HepG2 (cell line): ENCODE results near the gene C2. TPM values are rescaled to one million over a fixed set of nuclear protein-coding genes. Genes with fewer than 3 reads are reported as not detected.

Source experiments
- ARHGAP35 ChIP-seq: sonication (generic); formaldehyde crosslinking; IDR thresholded peaks from 2 replicates; pipeline ENCODE4 v1.9.0; 2022; ENCODE audit warnings: mild to moderate bottlenecking, inconsistent platforms, moderate library complexity, missing genetic modification reagents, borderline replicate concordance
- HCFC1 ChIP-seq: fragments of 150-350 bp; IDR thresholded peaks from 2 replicates; pipeline ENCODE4 v1.6.1; 2014; ENCODE audit warnings: low read depth, low read length
- KLF15 ChIP-seq: sonication (generic); formaldehyde crosslinking; IDR thresholded peaks from 2 replicates; pipeline ENCODE4 v1.8.1; 2023; ENCODE audit warnings: borderline replicate concordance, mild to moderate bottlenecking, inconsistent platforms, missing genetic modification reagents, mixed read lengths
- THAP11 ChIP-seq: IDR thresholded peaks from 2 replicates; pipeline ENCODE4 v1.6.1; 2016; ENCODE audit warnings: missing biosample characterization, missing genetic modification reagents
- THYN1 ChIP-seq: sonication (generic); formaldehyde crosslinking; IDR thresholded peaks from 2 replicates; pipeline ENCODE4 v1.8.1; 2023; ENCODE audit warnings: low read depth, mild to moderate bottlenecking, moderate library complexity, missing genetic modification reagents, borderline replicate concordance
- TMF1 ChIP-seq: sonication (generic); formaldehyde crosslinking; IDR thresholded peaks from 2 replicates; pipeline ENCODE4 v1.8.1; 2022; ENCODE audit warnings: low read depth, missing genetic modification reagents
- ZNF501 ChIP-seq: sonication (generic); formaldehyde crosslinking; IDR thresholded peaks from 2 replicates; pipeline ENCODE4 v1.5.1; 2020; ENCODE audit warnings: mild to moderate bottlenecking, moderate library complexity, missing genetic modification reagents
- ZNF552 ChIP-seq: sonication (generic); formaldehyde crosslinking; IDR thresholded peaks from 2 replicates; pipeline ENCODE4 v1.9.0; 2022; ENCODE audit warnings: missing genetic modification reagents, mild to moderate bottlenecking, borderline replicate concordance
- ZNF557 ChIP-seq: sonication (generic); formaldehyde crosslinking; IDR thresholded peaks from 2 replicates; pipeline ENCODE4 v1.4.0; 2020; ENCODE audit warnings: missing genetic modification reagents
- polyA plus RNA-seq, 8 experiments: library from polyadenylated mRNA; depleted of rRNA in 3 of 8; stranded (reverse) in 7 of 8; unstranded in 1 of 8; fragments of >200 nt; fragmentation: Illumina TruSeq in 4 of 8; extraction: Trizol in 4 of 8; gene quantifications; 2 replicates each; pipeline versions ENCODE4 v1.2.1 to v1.2.3, GENCODE V29; 2011 to 2016; ENCODE audit warnings: low read depth in 4 of 8, missing spikeins in 1 of 8, mixed read lengths in 1 of 8; ENCODE audit not compliant: insufficient read depth in 1 of 8
- total RNA-seq, 5 experiments: library from RNA; depleted of rRNA; stranded (reverse); fragments of >200 nt; fragmentation: Illumina TruSeq; extraction: Trizol; gene quantifications; 2 replicates each; pipeline ENCODE4 v1.2.3, GENCODE V29; 2016; ENCODE audit warnings: low read depth in 1 of 5
- TF ChIP-seq, protein P1 (sequence below), 2 experiments: fragments of 450-650 bp in 1 of 2; sonication (generic) in 1 of 2; formaldehyde crosslinking in 1 of 2; IDR thresholded peaks; 2 replicates each; pipeline versions ENCODE4 v1.6.1 to v1.8.0; 2016 to 2022; ENCODE audit warnings: antibody characterized with exemption in 1 of 2, mild to moderate bottlenecking in 1 of 2, missing genetic modification reagents in 1 of 2
- TF ChIP-seq, protein P2 (sequence below): sonication (generic); formaldehyde crosslinking; IDR thresholded peaks from 2 replicates; pipeline ENCODE4 v1.8.0; 2022; ENCODE audit warnings: low read depth, missing genetic modification reagents
- TF ChIP-seq, protein P3 (sequence below): sonication (generic); formaldehyde crosslinking; IDR thresholded peaks from 2 replicates; pipeline ENCODE4 v1.9.0; 2022; ENCODE audit warnings: missing genetic modification reagents, mild to moderate bottlenecking, borderline replicate concordance
- TF ChIP-seq, protein P4 (sequence below): sonication (generic); formaldehyde crosslinking; IDR thresholded peaks from 2 replicates; pipeline ENCODE4 v1.5.1; 2020; ENCODE audit warnings: missing genetic modification reagents, mild to moderate bottlenecking, borderline replicate concordance

The C2 gene
- total and polyA plus RNA-seq, 2 of the 13 experiments (the other 11 are each of a cell fraction or from before 2014, with no cell fraction given): 165 to 307 TPM

DNA sequence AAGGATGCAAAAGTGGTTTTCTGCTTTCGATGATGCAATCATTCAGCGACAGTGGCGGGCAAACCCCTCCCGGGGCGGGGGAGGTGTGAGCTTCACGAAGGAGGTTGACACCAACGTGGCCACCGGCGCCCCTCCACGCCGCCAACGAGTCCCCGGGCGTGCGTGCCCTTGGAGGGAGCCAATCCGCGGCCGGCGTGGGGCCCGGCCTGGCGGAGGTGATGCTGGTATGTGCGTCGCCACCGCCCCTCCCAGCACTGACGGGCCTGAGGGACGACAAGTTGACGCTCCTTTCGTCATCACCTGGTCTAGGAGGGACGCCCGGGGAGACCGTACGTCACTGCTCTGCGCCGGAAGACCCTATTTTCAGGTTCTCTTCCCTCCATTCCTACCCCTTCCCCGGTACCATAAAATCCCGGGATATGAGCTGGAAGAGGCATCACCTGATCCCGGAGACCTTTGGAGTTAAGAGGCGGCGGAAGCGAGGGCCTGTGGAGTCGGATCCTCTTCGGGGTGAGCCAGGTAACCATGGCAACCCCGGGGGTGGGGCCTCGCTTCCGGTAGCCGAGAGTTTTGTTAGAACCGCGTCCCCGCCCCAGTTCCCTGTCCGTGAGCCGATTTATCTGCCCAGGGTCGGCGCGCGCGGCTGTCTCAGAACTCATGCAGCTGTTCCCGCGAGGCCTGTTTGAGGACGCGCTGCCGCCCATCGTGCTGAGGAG is 44.6 kb downstream of the C2 start, which contains the start of gene DXO (continued):
- TF ChIP-seq, protein P1, sequence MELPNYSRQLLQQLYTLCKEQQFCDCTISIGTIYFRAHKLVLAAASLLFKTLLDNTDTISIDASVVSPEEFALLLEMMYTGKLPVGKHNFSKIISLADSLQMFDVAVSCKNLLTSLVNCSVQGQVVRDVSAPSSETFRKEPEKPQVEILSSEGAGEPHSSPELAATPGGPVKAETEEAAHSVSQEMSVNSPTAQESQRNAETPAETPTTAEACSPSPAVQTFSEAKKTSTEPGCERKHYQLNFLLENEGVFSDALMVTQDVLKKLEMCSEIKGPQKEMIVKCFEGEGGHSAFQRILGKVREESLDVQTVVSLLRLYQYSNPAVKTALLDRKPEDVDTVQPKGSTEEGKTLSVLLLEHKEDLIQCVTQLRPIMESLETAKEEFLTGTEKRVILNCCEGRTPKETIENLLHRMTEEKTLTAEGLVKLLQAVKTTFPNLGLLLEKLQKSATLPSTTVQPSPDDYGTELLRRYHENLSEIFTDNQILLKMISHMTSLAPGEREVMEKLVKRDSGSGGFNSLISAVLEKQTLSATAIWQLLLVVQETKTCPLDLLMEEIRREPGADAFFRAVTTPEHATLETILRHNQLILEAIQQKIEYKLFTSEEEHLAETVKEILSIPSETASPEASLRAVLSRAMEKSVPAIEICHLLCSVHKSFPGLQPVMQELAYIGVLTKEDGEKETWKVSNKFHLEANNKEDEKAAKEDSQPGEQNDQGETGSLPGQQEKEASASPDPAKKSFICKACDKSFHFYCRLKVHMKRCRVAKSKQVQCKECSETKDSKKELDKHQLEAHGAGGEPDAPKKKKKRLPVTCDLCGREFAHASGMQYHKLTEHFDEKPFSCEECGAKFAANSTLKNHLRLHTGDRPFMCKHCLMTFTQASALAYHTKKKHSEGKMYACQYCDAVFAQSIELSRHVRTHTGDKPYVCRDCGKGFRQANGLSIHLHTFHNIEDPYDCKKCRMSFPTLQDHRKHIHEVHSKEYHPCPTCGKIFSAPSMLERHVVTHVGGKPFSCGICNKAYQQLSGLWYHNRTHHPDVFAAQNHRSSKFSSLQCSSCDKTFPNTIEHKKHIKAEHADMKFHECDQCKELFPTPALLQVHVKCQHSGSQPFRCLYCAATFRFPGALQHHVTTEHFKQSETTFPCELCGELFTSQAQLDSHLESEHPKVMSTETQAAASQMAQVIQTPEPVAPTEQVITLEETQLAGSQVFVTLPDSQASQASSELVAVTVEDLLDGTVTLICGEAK (IDR thresholded peaks at IDR 0.05): peak; percentile 83
- TF ChIP-seq, protein P1 (CRISPR knock-in tag; IDR thresholded peaks at IDR 0.05): peak; percentile 75
- 0 out of 2 replicates have a peak, but pooled peaks have one; percentile 65 for TF ChIP-seq ZNF557
- TF ChIP-seq, protein P2, sequence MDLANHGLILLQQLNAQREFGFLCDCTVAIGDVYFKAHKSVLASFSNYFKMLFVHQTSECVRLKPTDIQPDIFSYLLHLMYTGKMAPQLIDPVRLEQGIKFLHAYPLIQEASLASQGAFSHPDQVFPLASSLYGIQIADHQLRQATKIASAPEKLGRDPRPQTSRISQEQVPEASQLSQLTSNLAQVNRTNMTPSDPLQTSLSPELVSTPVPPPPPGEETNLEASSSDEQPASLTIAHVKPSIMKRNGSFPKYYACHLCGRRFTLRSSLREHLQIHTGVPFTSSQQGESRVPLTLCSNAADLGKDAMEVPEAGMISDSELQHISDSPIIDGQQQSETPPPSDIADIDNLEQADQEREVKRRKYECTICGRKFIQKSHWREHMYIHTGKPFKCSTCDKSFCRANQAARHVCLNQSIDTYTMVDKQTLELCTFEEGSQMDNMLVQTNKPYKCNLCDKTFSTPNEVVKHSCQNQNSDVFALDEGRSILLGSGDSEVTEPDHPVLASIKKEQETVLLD (CRISPR knock-in tag): peak; percentile 93
- TF ChIP-seq ARHGAP35 (CRISPR knock-in tag): peak; percentile 84
- TF ChIP-seq, protein P3, sequence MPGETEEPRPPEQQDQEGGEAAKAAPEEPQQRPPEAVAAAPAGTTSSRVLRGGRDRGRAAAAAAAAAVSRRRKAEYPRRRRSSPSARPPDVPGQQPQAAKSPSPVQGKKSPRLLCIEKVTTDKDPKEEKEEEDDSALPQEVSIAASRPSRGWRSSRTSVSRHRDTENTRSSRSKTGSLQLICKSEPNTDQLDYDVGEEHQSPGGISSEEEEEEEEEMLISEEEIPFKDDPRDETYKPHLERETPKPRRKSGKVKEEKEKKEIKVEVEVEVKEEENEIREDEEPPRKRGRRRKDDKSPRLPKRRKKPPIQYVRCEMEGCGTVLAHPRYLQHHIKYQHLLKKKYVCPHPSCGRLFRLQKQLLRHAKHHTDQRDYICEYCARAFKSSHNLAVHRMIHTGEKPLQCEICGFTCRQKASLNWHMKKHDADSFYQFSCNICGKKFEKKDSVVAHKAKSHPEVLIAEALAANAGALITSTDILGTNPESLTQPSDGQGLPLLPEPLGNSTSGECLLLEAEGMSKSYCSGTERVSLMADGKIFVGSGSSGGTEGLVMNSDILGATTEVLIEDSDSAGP (CRISPR knock-in tag): peak; percentile 95
- peak; percentile 94 for TF ChIP-seq THAP11 (CRISPR knock-in tag)
- TF ChIP-seq ZNF501: peak; percentile 98
- TF ChIP-seq, protein P4, sequence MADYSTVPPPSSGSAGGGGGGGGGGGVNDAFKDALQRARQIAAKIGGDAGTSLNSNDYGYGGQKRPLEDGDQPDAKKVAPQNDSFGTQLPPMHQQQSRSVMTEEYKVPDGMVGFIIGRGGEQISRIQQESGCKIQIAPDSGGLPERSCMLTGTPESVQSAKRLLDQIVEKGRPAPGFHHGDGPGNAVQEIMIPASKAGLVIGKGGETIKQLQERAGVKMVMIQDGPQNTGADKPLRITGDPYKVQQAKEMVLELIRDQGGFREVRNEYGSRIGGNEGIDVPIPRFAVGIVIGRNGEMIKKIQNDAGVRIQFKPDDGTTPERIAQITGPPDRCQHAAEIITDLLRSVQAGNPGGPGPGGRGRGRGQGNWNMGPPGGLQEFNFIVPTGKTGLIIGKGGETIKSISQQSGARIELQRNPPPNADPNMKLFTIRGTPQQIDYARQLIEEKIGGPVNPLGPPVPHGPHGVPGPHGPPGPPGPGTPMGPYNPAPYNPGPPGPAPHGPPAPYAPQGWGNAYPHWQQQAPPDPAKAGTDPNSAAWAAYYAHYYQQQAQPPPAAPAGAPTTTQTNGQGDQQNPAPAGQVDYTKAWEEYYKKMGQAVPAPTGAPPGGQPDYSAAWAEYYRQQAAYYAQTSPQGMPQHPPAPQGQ (CRISPR knock-in tag): 0 out of 2 replicates have a peak, but pooled peaks have one; percentile 26
- peak; percentile 75 for TF ChIP-seq HCFC1
- TF ChIP-seq KLF15: peak; percentile 62; the same call in 1 of the 2 replicates
- peak; percentile 81 for TF ChIP-seq ZNF552 (CRISPR knock-in tag)
- TF ChIP-seq TMF1: peak; percentile 19; the same call in 1 of the 2 replicates
- no peak for TF ChIP-seq THYN1
